GM21423 (cell line): ENCODE data around the gene CUEDC1.
A peak's percentile ranks its signal among the peaks of the same experiment; 100 is the strongest.
"Not testable (repeated sequence)": the region's sequence is repeated elsewhere in the genome, so short reads cannot be mapped to it uniquely, and the experiment has no call there.

ENCODE experiments used
- ATAC-seq: cut with Tn5 transposase; IDR thresholded peaks from one replicate; pipeline ENCODE4 v1.9.1; 2021; ENCODE audit warnings: mild to moderate bottlenecking, moderate library complexity; ENCODE audit not compliant: unreplicated experiment

CUEDC1 gene

GRCh38 chr17:57986841-57987580, 31.8 kb upstream of the CUEDC1 start:
- ATAC-seq = peak; percentile 6

DNA sequence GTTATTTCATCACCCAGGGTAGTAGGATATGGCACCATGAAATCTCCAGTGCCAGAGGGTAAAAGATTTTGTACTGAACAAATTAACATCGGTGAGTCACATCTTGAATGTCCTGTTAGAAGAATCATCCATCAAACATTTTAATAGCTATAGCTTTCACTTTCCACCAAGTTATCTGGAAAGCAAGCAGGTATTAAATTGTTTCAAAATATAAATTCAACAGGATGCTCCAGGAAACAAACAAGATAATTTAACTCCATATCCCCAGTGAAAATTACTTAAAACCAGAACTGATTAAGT, 30.4 kb upstream of the CUEDC1 start:
- ATAC-seq = no peak

GRCh38 chr17:57984936-57985674, 29.9 kb upstream of the CUEDC1 start:
- no peak for ATAC-seq

GRCh38 chr17:57984261-57984890, 29.2 kb upstream of the CUEDC1 start:
- no peak for ATAC-seq

DNA sequence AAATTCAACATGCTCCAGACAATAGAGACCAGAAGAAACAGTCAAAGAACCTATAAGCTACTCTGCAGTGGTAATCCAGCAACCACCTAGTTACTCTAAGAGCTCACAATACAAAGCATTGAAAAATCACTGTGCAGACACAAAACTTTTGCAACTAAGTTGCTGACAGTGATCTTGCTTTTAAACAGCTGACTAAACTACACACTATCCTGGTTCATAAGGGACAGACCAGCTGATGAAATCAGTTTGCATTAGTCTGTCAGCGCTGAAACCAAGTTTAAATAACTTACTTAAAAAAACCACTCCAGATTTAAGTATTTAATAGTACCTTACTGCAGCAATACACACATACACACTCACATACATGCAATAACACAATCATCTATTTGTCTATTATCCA, 28.2 kb upstream of the CUEDC1 start:
- no peak for ATAC-seq

- ATAC-seq = no peak
Observed at GRCh38 chr17:57982452-57983170, 27.4 kb upstream of the CUEDC1 start.

GRCh38 chr17:57980522-57980921, 25.3 kb upstream of the CUEDC1 start:
- no peak for ATAC-seq

- no peak for ATAC-seq
Observed at GRCh38 chr17:57979076-57979475, 23.9 kb upstream of the CUEDC1 start.

DNA sequence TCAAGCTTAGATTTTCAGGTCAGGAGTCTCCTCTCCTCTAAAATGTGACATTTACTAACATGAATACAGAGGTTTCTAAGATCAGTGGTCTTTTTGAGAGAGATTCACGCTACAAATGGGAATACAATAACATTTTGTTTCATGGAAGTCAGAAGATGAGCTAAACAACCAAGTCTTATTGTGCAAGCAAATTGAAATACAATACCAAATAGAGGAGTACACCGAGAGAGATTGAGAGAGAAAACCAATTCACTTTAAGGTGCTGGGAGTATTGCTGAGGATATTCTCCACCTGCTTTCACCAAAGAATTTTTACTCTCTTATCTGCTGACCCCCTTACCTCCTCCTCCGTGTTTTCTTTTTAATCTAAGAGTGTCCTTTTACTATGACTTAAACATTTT, 21.4 kb upstream of the CUEDC1 start:
- no peak for ATAC-seq

GRCh38 chr17:57975044-57975443, 19.8 kb upstream of the CUEDC1 start:
- ATAC-seq = no peak

- ATAC-seq = not testable (repeated sequence)
Observed at GRCh38 chr17:57974053-57974824, 19.0 kb upstream of the CUEDC1 start.

- no peak for ATAC-seq
Observed at GRCh38 chr17:57972151-57972550, 16.9 kb upstream of the CUEDC1 start.

GRCh38 chr17:57971572-57971971, 16.4 kb upstream of the CUEDC1 start:
- no peak for ATAC-seq

DNA sequence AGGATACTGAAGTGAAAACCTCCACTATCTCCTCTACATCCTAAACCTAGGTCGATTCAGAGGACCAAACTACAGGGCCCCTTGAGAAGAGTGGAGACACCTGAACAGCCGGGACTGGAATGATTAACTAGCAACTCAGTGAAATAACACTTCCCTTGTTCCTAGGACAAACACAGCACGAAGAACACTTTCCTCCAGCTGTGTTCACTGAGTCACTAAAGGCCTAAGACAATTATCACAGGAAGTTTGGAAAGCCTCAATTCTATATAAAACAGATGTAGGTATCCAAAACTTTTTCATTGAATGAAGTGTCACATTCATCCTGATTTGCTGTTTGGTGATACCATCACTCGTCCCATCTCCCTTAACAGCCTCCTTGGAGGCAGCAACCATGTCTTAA, 15.5 kb upstream of the CUEDC1 start:
- no peak for ATAC-seq

GRCh38 chr17:57968456-57968855, 13.2 kb upstream of the CUEDC1 start:
- ATAC-seq = no peak

GRCh38 chr17:57966875-57967274, 11.7 kb upstream of the CUEDC1 start:
- ATAC-seq = no peak

GRCh38 chr17:57966246-57966645, 11.0 kb upstream of the CUEDC1 start:
- ATAC-seq = no peak

- ATAC-seq = no peak
Observed at GRCh38 chr17:57965521-57966160, 10.4 kb upstream of the CUEDC1 start.

DNA sequence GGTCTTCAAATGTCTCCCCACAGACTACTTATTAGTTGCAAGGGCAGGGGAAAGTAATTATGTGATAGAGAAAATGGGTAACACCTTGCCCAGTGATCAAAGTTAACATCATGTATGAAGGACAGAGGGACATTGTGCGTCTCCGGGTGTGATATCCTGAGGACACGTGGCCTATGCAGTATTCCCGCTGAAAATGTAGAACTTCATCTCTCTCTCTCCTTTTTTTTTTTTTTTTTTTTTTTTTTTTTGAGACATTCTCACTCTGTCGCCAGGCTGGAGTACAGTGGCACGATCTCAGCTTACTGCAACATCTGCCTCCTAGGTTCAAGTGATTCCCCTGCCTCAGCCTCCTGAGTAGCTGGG, 7.9 kb upstream of the CUEDC1 start:
- ATAC-seq = no peak
